ENCODE measurements around the gene KIF7.

- TF ChIP-seq POLR2A (IDR thresholded peaks at IDR 0.05; ENCODE audit: low read depth, low read length): no peak
- no peak for TF ChIP-seq FOS (IDR thresholded peaks at IDR 0.05; ENCODE audit: low read depth, low read length)
- TF ChIP-seq CTCF (conservative IDR thresholded peaks at IDR 0.05; ENCODE audit: low read depth, low read length): no peak
- no peak for TF ChIP-seq RAD21 (IDR thresholded peaks at IDR 0.05; ENCODE audit: low read length)
These were observed 22.5 kb downstream of the KIF7 start for GRCh38 chr15:89632563-89633430.
